Measurements from ENCODE around the gene BIN2. TPM values are rescaled to one million over a fixed set of nuclear protein-coding genes. Genes with fewer than 3 reads are reported as not detected.

BIN2 gene
- total and polyA plus RNA-seq, 2 donors (not counting 1 experiment from before 2014, with no cell fraction given), result not detected

- H3K27me3 ChIP-seq (ENCODE audit: control insufficient read depth, insufficient read depth, low read length), result no peaks in the 10 kb centered on the region
- TF ChIP-seq EZH2 (IDR thresholded peaks at IDR 0.05; ENCODE audit: low read length, missing control alignments), result no peak
- TF ChIP-seq CTCF (conservative IDR thresholded peaks at IDR 0.05 in 1 of 2, IDR thresholded peaks at IDR 0.05 in 1 of 2; ENCODE audit: low read depth in 1 of 2, low read length in 2 of 2), result no peak
- no peak overlapping the region for H3K9ac ChIP-seq (ENCODE audit: insufficient read depth, low read length)
- no peaks in the 10 kb centered on the region for H3K9me3 ChIP-seq (ENCODE audit: control insufficient read depth, insufficient read depth, low read depth, low read length)
- no peak overlapping the region for H3K27ac ChIP-seq (ENCODE audit: insufficient read depth, low read length)
- H4K20me1 ChIP-seq (ENCODE audit: control insufficient read depth, extremely low read depth, insufficient read depth, low read length), result no peaks in the 10 kb centered on the region
- no peak overlapping the region for H2AFZ ChIP-seq (ENCODE audit: low read length)
- H3K4me2 ChIP-seq (ENCODE audit: extremely low read depth, insufficient read depth, low read length), result no peak overlapping the region
- H3K36me3 ChIP-seq (ENCODE audit: control insufficient read depth, insufficient read depth, low read length), result no peaks in the 10 kb centered on the region
- no peak for DNase-seq (ENCODE audit: low read depth in 2 of 2)
- H3K4me1 ChIP-seq (ENCODE audit: control insufficient read depth, extremely low read depth, insufficient read depth, low read length), result no peaks in the 10 kb centered on the region
- H3K79me2 ChIP-seq (ENCODE audit: control insufficient read depth, insufficient read depth, low read length), result no peaks in the 10 kb centered on the region
- no peak overlapping the region for H3K4me3 ChIP-seq (replicated peaks in 1 of 4; ENCODE audit: control extremely low read depth in 1 of 4, insufficient read depth in 1 of 4, low read depth in 3 of 4, low read length in 4 of 4)
Observed at GRCh38 chr12:51321882-51322281, 2.1 kb downstream of the BIN2 start.

- Histone ChIP-seq H3K9me3 (ENCODE audit: control insufficient read depth, insufficient read depth, low read depth, low read length) (no peaks in the 10 kb centered on the region), H3K4me2 (ENCODE audit: extremely low read depth, insufficient read depth, low read length) (no peak overlapping the region), H3K27me3 (ENCODE audit: control insufficient read depth, insufficient read depth, low read length) (no peaks in the 10 kb centered on the region), H3K79me2 (ENCODE audit: control insufficient read depth, insufficient read depth, low read length) (no peaks in the 10 kb centered on the region), H3K27ac (ENCODE audit: insufficient read depth, low read length) (no peak overlapping the region), H3K4me1 (ENCODE audit: control insufficient read depth, extremely low read depth, insufficient read depth, low read length) (no peaks in the 10 kb centered on the region), H3K36me3 (ENCODE audit: control insufficient read depth, insufficient read depth, low read length) (no peaks in the 10 kb centered on the region), H4K20me1 (ENCODE audit: control insufficient read depth, extremely low read depth, insufficient read depth, low read length) (no peaks in the 10 kb centered on the region), H3K9ac (ENCODE audit: insufficient read depth, low read length) (no peak overlapping the region), H3K4me3 (replicated peaks in 1 of 4; ENCODE audit: control extremely low read depth in 1 of 4, insufficient read depth in 1 of 4, low read depth in 3 of 4, low read length in 4 of 4) (no peak overlapping the region), H2AFZ (ENCODE audit: low read length) (no peak overlapping the region)
- peak in 1 of 2 donors; percentile 35 for DNase-seq (ENCODE audit: low read depth in 2 of 2)
- no peak for TF ChIP-seq CTCF (conservative IDR thresholded peaks at IDR 0.05 in 1 of 2, IDR thresholded peaks at IDR 0.05 in 1 of 2; ENCODE audit: low read depth in 1 of 2, low read length in 2 of 2)
- no peak for TF ChIP-seq EZH2 (IDR thresholded peaks at IDR 0.05; ENCODE audit: low read length, missing control alignments)
Observed at GRCh38 chr12:51320695-51321320, 3.2 kb downstream of the BIN2 start.

GRCh38 chr12:51320311-51320694 lies 3.7 kb downstream of the BIN2 start:
- Histone ChIP-seq H3K9ac (ENCODE audit: insufficient read depth, low read length) (no peak overlapping the region), H4K20me1 (ENCODE audit: control insufficient read depth, extremely low read depth, insufficient read depth, low read length) (no peaks in the 10 kb centered on the region), H3K4me1 (ENCODE audit: control insufficient read depth, extremely low read depth, insufficient read depth, low read length) (no peaks in the 10 kb centered on the region), H3K4me2 (ENCODE audit: extremely low read depth, insufficient read depth, low read length) (no peak overlapping the region), H3K27ac (ENCODE audit: insufficient read depth, low read length) (no peak overlapping the region), H2AFZ (ENCODE audit: low read length) (no peak overlapping the region), H3K27me3 (ENCODE audit: control insufficient read depth, insufficient read depth, low read length) (no peaks in the 10 kb centered on the region), H3K79me2 (ENCODE audit: control insufficient read depth, insufficient read depth, low read length) (no peaks in the 10 kb centered on the region), H3K9me3 (ENCODE audit: control insufficient read depth, insufficient read depth, low read depth, low read length) (no peaks in the 10 kb centered on the region), H3K36me3 (ENCODE audit: control insufficient read depth, insufficient read depth, low read length) (no peaks in the 10 kb centered on the region), H3K4me3 (replicated peaks in 1 of 4; ENCODE audit: control extremely low read depth in 1 of 4, insufficient read depth in 1 of 4, low read depth in 3 of 4, low read length in 4 of 4) (no peak overlapping the region)
- TF ChIP-seq CTCF (conservative IDR thresholded peaks at IDR 0.05 in 1 of 2, IDR thresholded peaks at IDR 0.05 in 1 of 2; ENCODE audit: low read depth in 1 of 2, low read length in 2 of 2), result no peak
- no peak for TF ChIP-seq EZH2 (IDR thresholded peaks at IDR 0.05; ENCODE audit: low read length, missing control alignments)
- no peak for DNase-seq (ENCODE audit: low read depth in 2 of 2)
